Pons (tissue), 1 donor: ENCODE results near the gene WFDC2.
A peak's percentile ranks its signal among the peaks of the same experiment; 100 is the strongest.

ENCODE experiments used
- DNase-seq: peaks from one replicate; pipeline ENCODE4 v3.0.0-alpha.2; 2016; ENCODE audit warnings: low spot score

The WFDC2 gene

GRCh38 chr20:45497971-45498494 is 28.5 kb downstream of the WFDC2 start:
- DNase-seq, result no peak

GRCh38 chr20:45500022-45500421 is 30.5 kb downstream of the WFDC2 start:
- DNase-seq, result no peak

- DNase-seq, result no peak
Measured at GRCh38 chr20:45501600-45501999, 32.0 kb downstream of the WFDC2 start.

- DNase-seq, result no peak
Measured at GRCh38 chr20:45502561-45502960, 33.0 kb downstream of the WFDC2 start.

GRCh38 chr20:45503403-45503802 is 33.9 kb downstream of the WFDC2 start:
- no peak for DNase-seq

- DNase-seq, result no peak
Measured at GRCh38 chr20:45506398-45506797, 36.8 kb downstream of the WFDC2 start.

GRCh38 chr20:45507011-45507820 is 37.7 kb downstream of the WFDC2 start:
- DNase-seq, result peak; percentile 3

GRCh38 chr20:45508068-45508886 is 38.7 kb downstream of the WFDC2 start:
- no peak for DNase-seq

- no peak for DNase-seq
Measured at GRCh38 chr20:45509091-45509490, 39.5 kb downstream of the WFDC2 start.

GRCh38 chr20:45510242-45510862 is 40.8 kb downstream of the WFDC2 start:
- no peak for DNase-seq

GRCh38 chr20:45515147-45515913 is 45.8 kb downstream of the WFDC2 start, which contains the start of gene SPINT3:
Gene SPINT3 (minus strand): TSS chr20:45515622. CDS start chr20:45515608, 14 bp downstream.
- no peak for DNase-seq

- no peak for DNase-seq
Measured at GRCh38 chr20:45518282-45518681, 48.7 kb downstream of the WFDC2 start.

GRCh38 chr20:45523821-45524220 is 54.3 kb downstream of the WFDC2 start:
- DNase-seq, result no peak

- DNase-seq, result no peak
Measured at GRCh38 chr20:45527294-45527693, 57.7 kb downstream of the WFDC2 start.
